Activated CD4-positive, alpha-beta T cell treated with anti-CD3 and anti-CD28 coated beads for 1 hour (primary cell): Measurements from ENCODE around the gene SYNE1.
"Not testable (repeated sequence)": the region's sequence is repeated elsewhere in the genome, so short reads cannot be mapped to it uniquely, and the experiment has no call there.

Experiments used
- DNase-seq: peaks from one replicate; pipeline ENCODE4 v3.0.0-alpha.2; 2020

SYNE1 gene

DNA sequence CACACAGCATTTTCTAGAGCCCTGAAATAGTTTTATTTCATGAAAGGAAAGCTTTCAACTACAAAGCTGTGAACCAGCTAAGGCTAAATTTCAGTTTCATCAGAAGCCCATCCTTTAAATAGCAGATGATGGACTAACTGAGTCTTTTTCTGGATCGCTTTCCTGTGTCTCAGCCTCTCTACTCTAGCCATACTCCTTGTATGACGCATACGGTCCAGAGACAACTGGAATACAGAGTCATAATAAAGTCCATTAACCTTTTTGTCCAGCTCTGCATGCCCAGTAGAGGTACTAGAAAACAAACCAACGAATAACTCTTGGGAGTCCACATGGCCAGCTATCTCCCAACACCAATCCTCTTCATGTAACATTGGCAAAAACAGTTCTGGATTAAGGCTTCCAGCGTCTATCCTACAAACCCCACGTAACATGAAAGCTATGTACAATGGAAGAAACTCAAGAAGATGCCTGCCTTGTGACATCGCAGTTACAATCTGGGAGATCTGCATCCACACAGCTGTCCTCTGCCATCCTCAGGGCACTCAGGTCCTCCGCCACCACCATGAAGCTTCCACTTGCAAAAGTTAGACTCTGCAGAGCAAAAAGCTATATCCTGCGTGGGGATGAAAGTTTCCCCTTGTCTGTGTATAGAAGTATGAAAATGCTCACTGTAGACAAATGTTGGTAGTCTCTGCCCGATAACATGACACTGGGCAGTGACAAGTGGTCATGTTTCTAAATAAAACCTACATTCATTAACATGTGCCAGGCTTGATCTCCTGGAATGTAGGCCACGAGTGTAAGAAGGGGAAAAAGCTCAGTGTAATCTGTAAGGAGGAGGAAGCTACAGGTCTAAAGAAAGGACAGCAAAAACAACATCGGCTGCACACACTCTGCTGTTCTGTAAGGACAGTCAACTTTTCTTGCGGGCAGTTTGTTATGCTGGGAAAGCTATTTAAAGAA lies 469.2 kb downstream of the SYNE1 start:
- no peak for DNase-seq

GRCh38 chr6:152166897-152167296 lies 470.3 kb downstream of the SYNE1 start:
- no peak for DNase-seq

GRCh38 chr6:152166497-152166896 lies 470.7 kb downstream of the SYNE1 start:
- DNase-seq: no peak

DNA sequence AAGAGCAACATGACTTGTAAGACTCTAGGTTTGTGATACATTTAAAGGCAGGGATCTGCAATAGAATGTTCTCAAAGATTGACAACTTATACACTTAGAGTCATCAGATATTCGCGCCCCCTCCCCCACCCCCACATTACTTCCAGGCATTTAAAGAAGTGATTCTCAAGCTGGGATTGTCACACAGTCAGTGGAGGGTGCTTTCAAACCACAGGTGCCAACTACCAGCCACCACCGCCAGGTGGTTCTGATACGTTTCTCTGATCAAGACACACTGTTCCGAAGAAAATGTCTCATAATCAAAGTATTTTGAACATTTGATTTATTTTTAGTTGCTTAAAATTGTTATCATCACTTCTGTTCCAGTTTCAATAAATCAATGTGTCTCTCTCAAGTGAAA lies 472.2 kb downstream of the SYNE1 start:
- no peak for DNase-seq

- DNase-seq: no peak
Measured at GRCh38 chr6:152161501-152161900, 475.7 kb downstream of the SYNE1 start.

- DNase-seq: no peak
Measured at GRCh38 chr6:152160346-152160745, 476.8 kb downstream of the SYNE1 start.

DNA sequence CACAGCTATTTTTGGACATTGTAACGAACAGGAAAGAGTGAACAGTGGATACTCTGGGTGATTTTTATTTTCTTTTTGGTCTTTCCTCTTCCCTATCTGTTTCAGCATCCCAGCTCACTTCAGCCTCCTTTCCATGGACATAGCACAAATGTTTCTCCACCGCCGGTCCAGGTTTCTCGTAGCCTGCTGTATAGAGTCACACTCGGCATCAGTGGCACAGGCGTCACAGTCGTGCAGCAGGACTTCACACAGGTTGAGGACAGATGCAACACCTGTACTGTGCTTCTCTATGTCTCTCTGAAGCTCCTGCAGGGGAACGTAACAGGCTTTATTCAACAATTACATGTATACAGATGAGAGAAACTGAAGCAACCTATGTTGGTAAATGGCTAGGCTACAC lies 481.4 kb downstream of the SYNE1 start:
- DNase-seq: no peak

- DNase-seq: no peak
Measured at GRCh38 chr6:152154559-152155356, 482.4 kb downstream of the SYNE1 start.

- no peak for DNase-seq
Measured at GRCh38 chr6:152151920-152152319, 485.2 kb downstream of the SYNE1 start.

- no peak for DNase-seq
Measured at GRCh38 chr6:152150196-152150595, 487.0 kb downstream of the SYNE1 start.

GRCh38 chr6:152148412-152148811 lies 488.8 kb downstream of the SYNE1 start:
- DNase-seq: no peak

- no peak for DNase-seq
Measured at GRCh38 chr6:152147269-152147668, 489.9 kb downstream of the SYNE1 start.

GRCh38 chr6:152146385-152146784 lies 490.8 kb downstream of the SYNE1 start:
- DNase-seq: no peak

GRCh38 chr6:152143359-152143758 lies 493.8 kb downstream of the SYNE1 start:
- DNase-seq: no peak

DNA sequence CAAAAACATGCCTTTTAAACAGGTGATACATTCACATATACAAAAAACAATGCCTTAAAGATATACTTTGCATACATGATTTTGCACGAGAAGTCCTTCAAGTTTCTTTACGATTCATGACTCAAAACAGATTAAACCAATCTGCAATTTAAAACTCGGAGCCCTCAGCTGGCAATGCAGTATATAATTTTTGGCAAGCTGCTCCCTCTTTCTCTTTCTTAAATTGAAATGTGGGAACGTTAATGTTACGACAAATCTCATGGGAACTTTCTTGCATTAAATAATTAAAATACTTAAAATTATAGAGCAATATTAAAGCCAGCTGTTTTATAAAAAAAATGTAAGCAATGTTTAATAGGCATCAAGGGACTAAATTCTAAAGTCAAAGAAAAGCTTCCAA lies 495.1 kb downstream of the SYNE1 start:
- DNase-seq: no peak

DNA sequence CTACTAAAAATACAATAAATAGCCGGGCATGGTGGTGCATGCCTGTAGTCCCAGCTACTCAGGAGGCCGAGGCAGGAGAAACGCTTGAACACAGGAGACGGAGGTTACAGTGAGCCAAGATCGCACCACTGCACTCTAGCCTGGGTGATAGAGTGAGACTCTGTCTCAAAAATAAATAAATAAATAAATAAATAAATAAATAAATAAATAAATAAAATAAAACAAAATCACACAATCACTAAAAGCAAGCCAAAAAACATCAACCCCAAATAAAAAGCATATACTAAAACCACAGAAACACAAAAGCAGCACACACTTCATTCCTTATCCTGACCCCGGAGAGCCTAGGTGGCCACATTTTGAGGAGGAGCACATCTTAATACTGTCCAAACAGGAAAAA lies 498.8 kb downstream of the SYNE1 start:
- not testable (repeated sequence) for DNase-seq

- DNase-seq: no peak
Measured at GRCh38 chr6:152136449-152136825, 500.7 kb downstream of the SYNE1 start.

DNA sequence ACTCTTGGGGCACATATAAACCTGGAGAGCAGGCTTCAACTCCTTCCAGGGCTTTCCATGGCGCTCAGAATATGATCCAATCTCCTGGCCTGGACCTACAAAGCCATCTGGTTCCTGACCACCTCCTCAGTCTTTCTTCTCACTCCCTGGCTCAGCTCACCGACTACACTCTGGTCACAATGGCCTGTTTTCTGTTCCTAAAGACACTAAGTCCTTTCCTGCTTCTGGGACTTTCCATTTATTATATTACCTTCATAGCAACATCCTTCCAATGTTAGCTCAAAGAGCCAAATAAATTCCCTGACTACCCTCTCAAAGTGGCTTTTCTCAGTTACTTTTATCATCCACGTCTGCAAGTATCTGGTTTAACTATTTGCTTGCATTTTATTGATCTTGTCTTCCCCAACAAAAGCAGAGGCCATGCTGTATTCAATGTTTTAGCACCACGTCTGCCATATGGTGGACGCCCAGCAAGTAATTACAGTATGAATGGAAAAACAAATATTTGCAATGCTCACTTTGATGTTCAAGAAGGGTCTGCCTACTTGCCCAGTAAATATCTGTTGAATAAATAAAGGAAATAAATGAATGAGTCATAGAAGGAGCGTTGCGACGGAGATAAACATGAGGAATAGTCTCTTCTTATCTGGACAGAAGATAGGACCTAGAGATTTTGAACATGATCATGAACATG lies 501.3 kb downstream of the SYNE1 start:
- DNase-seq: no peak

GRCh38 chr6:152130441-152130840 lies 506.7 kb downstream of the SYNE1 start:
- no peak for DNase-seq

DNA sequence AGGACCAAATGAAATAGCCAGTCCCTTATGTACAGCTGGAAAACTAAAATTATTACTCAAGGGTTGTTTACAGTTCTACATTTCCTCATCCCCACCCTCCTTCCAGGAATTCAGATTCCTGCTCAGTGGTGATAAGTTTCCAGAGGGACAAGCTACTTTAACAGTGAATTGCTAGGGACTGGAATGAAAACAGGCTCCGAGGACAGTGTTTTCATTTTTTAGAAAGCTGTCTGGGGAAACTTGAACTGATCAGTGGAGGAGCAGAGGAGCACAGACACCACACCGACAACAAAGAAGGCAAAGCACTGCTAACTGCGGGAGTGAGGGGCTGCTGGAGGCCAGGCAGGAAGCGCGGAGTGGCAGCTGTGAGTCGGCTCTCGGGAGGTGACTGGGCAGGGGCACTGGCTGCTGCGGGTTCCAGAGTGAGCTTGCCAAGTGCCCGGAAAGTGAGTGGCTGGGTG lies 507.4 kb downstream of the SYNE1 start:
- no peak for DNase-seq

- DNase-seq: no peak
Measured at GRCh38 chr6:152127432-152128165, 509.6 kb downstream of the SYNE1 start.

DNA sequence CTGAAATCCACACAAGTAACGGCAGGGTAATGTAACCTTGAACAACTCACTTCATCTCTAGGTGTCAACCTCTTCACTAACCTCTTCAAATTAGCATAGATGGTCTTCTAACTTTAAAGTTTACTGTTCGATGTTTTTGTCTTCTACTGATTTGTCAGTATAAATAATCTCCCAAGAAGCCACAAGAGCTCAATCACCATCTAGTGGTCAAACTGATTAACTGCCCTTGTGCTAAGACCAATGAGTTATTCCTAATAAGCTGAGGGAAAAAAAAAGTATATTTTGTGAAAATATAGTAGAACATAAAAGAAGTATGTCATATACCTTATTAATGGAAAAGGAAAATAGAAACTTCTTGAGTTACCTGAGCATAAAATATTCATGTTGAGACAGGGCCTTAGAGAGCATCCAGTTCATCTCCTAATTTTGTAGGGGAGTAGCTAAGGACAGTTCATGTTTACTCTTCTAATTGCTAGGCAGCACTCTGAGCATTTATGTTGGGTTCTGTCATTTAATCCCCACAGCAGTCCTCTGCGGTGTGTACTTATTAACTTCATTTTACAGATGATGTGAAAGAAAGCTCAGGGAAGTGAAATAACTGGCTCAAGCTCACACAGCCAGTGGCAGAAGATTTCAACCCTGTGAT lies 512.6 kb downstream of the SYNE1 start:
- DNase-seq: no peak
